Esophagus muscularis mucosa (tissue), 4 donors: Measurements from ENCODE around the gene TNFRSF1B.

ENCODE experiments used
- EP300 ChIP-seq: sonication (generic); formaldehyde crosslinking; IDR thresholded peaks from one replicate; pipeline ENCODE4 v1.6.1; 2017; ENCODE audit warnings: antibody characterized with exemption
- POLR2A ChIP-seq: fragments of 450-650 bp; IDR thresholded peaks from one replicate; pipeline ENCODE4 v1.6.1; 2017; ENCODE audit warnings: antibody characterized with exemption, moderate library complexity, mild to moderate bottlenecking, low read depth
- POLR2AphosphoS5 ChIP-seq, 2 donors: sonication (generic); formaldehyde crosslinking; IDR thresholded peaks; one replicate each; pipeline ENCODE4 v1.6.1; 2017; ENCODE audit warnings: antibody characterized with exemption in 2 of 2
- TF ChIP-seq, protein P1 (sequence below), 3 experiments: fragments of 200-600 bp in 2 of 3; fragments of 450-650 bp in 1 of 3; sonication (generic) in 2 of 3; IDR thresholded peaks; one replicate each; pipeline ENCODE4 v1.5.1; 2017 to 2019; ENCODE audit warnings: antibody characterized with exemption in 3 of 3, mild to moderate bottlenecking in 2 of 3, moderate library complexity in 1 of 3

- TF ChIP-seq, protein P1, sequence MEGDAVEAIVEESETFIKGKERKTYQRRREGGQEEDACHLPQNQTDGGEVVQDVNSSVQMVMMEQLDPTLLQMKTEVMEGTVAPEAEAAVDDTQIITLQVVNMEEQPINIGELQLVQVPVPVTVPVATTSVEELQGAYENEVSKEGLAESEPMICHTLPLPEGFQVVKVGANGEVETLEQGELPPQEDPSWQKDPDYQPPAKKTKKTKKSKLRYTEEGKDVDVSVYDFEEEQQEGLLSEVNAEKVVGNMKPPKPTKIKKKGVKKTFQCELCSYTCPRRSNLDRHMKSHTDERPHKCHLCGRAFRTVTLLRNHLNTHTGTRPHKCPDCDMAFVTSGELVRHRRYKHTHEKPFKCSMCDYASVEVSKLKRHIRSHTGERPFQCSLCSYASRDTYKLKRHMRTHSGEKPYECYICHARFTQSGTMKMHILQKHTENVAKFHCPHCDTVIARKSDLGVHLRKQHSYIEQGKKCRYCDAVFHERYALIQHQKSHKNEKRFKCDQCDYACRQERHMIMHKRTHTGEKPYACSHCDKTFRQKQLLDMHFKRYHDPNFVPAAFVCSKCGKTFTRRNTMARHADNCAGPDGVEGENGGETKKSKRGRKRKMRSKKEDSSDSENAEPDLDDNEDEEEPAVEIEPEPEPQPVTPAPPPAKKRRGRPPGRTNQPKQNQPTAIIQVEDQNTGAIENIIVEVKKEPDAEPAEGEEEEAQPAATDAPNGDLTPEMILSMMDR (IDR thresholded peaks at IDR 0.05): no peak
- TF ChIP-seq EP300 (no peak), POLR2A (no peak), POLR2AphosphoS5 (IDR thresholded peaks at IDR 0.05) (no peak)
Measured at GRCh38 chr1:12155328-12155727, 11.5 kb upstream of the TNFRSF1B start.
